GM12875 (cell line): Measurements from ENCODE around the gene CEP95.
"Not testable (repeated sequence)": the region's sequence is repeated elsewhere in the genome, so short reads cannot be mapped to it uniquely, and the experiment has no call there.

Source experiments
- H3K4me3 ChIP-seq: one replicate; pipeline ENCODE4 v1.5.1; 2011; ENCODE audit warnings: low read depth, low read length, control low read depth
- TF ChIP-seq, protein P1 (sequence below): IDR thresholded peaks from 2 replicates; pipeline ENCODE4 v1.5.1; 2011; ENCODE audit warnings: low read depth, mild to moderate bottlenecking, control low read depth, inconsistent platforms, low read length, moderate library complexity, borderline replicate concordance; ENCODE audit not compliant: insufficient read depth

CEP95 gene

DNA sequence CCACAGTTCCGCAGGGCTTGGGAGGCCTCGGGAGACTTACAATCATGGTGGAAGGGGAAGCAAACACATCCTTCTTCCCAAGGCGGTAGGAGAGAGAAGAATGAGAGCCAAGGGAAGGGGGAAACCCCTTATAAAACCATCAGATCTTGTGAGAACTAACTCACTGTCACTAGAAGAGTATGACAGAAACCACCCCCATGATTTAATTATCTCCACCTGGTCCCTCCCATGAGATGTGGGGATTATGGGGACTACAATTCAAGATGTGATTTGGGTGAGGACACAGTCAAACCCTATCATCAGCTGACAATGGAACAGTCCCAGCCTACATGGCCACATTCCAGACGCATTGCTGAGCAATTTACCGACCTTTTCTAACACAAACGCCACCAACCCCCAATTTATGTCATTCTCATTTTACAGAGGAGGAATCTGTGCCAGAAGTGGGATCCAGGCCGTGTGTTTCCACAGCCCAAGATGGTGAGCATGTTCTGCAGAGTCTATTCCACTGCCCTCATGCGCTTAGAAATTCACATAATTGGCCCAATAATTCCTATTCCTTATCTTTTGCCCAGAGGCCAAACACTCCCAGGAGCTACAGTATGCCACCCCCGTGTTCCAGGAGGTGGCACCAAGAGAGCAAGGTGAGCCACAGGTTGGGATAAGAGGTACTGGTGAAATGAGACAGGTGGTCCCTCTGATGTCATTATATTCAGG lies 40.6 kb upstream of the CEP95 start:
- no peak overlapping the region for H3K4me3 ChIP-seq
- TF ChIP-seq, protein P1, sequence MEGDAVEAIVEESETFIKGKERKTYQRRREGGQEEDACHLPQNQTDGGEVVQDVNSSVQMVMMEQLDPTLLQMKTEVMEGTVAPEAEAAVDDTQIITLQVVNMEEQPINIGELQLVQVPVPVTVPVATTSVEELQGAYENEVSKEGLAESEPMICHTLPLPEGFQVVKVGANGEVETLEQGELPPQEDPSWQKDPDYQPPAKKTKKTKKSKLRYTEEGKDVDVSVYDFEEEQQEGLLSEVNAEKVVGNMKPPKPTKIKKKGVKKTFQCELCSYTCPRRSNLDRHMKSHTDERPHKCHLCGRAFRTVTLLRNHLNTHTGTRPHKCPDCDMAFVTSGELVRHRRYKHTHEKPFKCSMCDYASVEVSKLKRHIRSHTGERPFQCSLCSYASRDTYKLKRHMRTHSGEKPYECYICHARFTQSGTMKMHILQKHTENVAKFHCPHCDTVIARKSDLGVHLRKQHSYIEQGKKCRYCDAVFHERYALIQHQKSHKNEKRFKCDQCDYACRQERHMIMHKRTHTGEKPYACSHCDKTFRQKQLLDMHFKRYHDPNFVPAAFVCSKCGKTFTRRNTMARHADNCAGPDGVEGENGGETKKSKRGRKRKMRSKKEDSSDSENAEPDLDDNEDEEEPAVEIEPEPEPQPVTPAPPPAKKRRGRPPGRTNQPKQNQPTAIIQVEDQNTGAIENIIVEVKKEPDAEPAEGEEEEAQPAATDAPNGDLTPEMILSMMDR, result no peak

DNA sequence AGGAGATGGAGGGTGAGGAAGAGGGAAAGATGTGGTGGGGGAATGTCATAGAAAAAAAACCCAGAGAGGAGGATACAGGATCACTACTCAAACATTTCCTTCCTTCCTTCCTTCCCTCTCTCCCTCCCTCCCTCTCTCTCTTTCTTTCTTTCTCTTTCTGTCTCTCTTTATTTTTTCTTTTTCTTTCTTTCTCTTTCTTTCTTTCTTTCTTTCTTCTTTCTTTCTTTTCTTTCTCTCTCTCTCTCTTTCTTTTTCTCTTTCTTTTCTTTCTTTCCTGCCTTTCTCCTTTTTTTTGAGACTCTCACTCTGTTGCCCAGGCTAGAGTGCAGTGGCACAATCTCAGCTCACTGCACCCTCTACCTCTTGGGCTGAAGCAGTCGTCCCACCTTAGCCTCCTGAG lies 39.9 kb upstream of the CEP95 start:
- not testable (repeated sequence) for H3K4me3 ChIP-seq

DNA sequence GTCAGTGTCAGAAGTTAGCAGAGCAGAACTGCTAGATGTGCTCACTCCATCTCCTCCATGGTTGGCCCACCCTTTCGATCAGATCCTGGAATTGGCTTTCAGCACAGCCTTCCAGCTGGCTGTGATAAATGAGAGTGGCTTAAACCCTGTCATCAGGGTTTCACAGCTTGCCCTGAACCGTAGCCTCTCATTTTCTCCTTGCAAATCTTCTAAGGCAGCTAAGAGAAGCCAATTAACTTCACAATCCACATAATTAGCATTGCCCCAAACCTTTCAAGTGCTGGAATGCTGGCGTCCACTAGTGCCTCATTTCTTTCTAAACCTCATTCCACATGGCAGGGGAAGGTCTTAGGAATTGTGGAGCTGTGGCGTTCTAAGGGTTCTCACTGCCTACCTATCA lies 36.2 kb upstream of the CEP95 start:
- TF ChIP-seq, protein P1, result no peak

DNA sequence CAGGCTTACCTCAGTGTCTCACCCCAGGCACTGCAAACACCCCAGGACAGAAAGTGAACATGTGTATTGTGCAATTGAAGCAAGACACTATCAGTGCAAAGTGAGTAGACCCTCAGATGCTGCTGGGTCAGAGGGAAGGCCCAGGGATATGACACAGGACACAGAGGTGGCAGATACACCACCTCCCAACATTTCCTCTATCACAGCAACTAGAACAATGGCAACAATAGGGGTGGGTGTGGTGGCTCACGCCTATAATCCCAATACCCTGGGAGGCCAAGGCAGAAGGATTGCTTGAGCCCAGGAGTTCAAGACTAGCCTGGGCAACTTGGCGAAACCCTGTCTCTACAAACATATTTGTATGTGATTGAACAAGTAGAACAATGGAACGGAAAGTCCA lies 35.3 kb upstream of the CEP95 start:
- TF ChIP-seq, protein P1, result no peak
- no peak overlapping the region for H3K4me3 ChIP-seq

More for the DNA sequence above, 36.2 kb upstream of the CEP95 start:
- no peak overlapping the region for H3K4me3 ChIP-seq

DNA sequence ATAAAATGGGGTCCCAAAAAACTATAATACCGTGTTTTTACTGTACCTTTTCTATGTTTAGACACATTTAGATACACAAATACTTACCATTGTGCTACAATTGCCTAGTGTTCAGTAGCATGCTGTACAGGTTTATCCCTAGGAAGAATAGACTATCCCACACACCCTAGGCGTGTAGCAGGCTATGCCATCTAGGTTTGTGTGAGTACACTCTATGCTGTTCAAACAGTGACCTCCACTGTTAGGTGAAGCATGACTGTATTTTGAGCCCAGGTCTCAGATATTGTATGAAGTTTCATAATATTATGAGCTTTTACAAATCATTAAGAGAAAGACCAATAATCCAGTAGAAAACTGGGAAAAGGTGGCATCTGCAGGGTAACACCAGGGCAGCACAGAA lies 34.2 kb upstream of the CEP95 start:
- H3K4me3 ChIP-seq, result no peak overlapping the region
- TF ChIP-seq, protein P1, result no peak

DNA sequence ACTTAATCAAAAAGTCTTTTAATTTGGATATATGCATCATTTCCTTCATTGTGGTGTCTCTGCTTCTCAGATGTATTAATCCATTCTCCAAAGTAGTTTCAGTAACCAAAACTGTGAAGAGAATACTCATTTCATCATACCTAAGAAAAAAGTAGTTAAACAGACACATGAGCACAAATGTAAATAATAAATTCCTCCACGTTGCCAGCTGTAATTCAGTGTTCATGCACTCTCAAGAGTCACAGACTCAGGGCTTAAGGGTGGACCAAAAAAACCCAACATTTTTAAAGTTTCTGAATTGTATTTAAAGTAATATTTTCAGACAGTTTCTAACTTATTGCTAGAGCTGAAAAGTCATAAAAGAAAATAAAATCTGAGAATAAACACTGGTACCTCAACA lies 28.9 kb upstream of the CEP95 start:
- TF ChIP-seq, protein P1, result no peak
- no peak overlapping the region for H3K4me3 ChIP-seq

DNA sequence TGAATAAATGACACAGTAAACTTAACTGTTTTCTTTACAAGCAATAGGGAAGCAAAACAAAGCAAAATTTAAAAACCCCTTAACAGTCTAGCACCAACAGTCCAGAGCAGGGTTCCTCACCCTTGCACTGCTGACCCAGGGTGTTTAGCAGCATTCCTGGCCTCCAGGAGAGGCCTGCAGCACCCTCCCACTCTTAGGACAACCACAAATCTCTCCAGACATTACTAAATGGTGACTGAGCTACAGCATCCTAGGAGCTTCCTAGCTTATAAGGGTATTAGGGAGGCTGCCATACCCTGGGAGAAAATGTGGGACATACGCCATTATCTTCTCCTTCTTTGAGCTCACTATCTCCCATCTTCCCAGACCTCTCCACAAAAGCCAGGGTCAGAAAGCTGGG lies 25.8 kb upstream of the CEP95 start:
- TF ChIP-seq, protein P1, result no peak
- no peak overlapping the region for H3K4me3 ChIP-seq
